ENCODE measurements around the gene STRA6.

DNA sequence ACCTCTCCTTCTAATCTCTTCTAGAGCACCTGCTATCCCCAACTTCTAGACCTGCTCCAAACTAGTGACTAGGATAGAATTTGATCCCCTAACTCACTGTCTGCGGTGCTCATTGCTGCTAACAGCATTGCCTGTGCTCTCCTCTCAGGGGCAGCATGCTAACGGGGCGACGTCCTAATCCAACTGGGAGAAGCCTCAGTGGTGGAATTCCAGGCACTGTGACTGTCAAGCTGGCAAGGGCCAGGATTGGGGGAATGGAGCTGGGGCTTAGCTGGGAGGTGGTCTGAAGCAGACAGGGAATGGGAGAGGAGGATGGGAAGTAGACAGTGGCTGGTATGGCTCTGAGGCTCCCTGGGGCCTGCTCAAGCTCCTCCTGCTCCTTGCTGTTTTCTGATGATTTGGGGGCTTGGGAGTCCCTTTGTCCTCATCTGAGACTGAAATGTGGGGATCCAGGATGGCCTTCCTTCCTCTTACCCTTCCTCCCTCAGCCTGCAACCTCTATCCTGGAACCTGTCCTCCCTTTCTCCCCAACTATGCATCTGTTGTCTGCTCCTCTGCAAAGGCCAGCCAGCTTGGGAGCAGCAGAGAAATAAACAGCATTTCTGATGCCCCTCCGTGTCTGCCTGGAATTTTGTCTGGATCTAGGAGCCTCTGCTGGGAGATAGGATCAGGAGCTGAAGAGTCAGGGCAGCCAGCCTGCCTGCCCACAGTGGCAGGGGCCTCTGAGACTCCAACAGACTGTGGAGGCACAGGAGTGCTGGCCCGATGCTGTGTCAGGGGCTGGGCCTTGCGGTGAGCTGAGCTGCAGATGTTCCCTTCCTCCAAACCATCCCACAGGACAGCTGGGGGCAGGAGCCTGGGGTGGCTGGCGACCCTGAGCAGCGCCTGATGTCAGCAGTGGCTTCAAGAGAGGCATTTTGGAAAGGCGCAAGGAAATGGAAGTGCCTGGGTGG, 26.0 kb downstream of the STRA6 start:
- TF ChIP-seq, protein P1, sequence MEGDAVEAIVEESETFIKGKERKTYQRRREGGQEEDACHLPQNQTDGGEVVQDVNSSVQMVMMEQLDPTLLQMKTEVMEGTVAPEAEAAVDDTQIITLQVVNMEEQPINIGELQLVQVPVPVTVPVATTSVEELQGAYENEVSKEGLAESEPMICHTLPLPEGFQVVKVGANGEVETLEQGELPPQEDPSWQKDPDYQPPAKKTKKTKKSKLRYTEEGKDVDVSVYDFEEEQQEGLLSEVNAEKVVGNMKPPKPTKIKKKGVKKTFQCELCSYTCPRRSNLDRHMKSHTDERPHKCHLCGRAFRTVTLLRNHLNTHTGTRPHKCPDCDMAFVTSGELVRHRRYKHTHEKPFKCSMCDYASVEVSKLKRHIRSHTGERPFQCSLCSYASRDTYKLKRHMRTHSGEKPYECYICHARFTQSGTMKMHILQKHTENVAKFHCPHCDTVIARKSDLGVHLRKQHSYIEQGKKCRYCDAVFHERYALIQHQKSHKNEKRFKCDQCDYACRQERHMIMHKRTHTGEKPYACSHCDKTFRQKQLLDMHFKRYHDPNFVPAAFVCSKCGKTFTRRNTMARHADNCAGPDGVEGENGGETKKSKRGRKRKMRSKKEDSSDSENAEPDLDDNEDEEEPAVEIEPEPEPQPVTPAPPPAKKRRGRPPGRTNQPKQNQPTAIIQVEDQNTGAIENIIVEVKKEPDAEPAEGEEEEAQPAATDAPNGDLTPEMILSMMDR (IDR thresholded peaks at IDR 0.05), result no peak
- TF ChIP-seq POLR2AphosphoS5 (IDR thresholded peaks at IDR 0.05) (no peak), POLR2A (IDR thresholded peaks at IDR 0.05) (no peak), EP300 (IDR thresholded peaks at IDR 0.05) (no peak)
